Measurements from ENCODE around the gene KMT5C. TPM values are rescaled to one million over a fixed set of nuclear protein-coding genes. Genes with fewer than 3 reads are reported as not detected.

The KMT5C gene
- polyA plus RNA-seq, 2 donors, result 5.0 to 9.4 TPM

DNA sequence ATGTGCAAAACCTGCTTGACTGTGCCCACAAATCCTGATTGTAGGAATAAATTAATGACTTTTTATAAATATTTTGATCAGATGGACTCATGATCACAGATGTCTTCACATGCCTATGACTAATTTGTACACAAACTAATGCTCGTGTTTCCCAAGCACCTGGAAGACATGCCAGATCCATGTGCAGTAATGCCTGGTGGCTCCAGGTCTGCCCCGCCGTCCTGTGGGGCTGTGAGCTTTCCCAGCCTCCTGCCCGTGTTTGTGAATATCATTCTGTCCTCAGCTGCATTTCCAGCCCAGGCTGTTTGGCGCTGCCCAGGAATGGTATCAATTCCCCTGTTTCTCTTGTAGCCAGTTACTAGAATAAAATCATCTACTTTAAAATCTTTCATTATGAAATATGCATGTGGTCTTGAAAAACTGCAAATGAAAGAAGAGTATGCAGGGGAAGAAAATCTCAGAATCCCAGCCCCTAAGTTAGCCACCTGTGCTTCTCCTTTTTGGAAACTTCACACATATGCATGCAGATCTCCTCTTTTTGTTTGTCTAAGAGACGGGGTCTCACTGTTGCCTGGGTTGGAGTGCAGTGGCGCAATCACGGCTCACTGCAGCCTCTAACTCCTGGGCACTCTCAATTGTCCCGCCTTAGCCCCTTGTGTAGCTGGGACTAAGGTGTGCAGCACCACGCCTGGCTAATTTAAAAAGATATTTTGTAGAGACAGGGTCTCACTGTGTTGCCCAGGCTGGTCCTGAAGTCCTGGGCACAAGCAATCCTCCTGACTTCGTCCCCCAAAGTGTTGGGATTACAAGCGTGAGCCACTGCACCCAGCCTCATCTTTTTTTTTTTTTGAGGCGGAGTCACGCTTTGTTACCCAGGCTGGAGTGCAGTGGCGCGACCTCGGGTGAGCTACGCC, 52.3 kb downstream of the KMT5C start:
- Histone ChIP-seq H3K36me3 (ENCODE audit: control insufficient read depth in 2 of 2, insufficient read depth in 2 of 2, low read length in 1 of 2) (peaks cover 14 to 29% of the 10 kb centered on the region in 2 donors), H3K4me1 (ENCODE audit: control insufficient read depth in 2 of 2, insufficient read depth in 2 of 2, low read length in 1 of 2) (peaks cover 13 to 25% of the 10 kb centered on the region in 2 donors), H3K4me3 (ENCODE audit: low read depth in 1 of 2, low read length in 2 of 2) (no peak overlapping the region), H3K9me3 (ENCODE audit: control insufficient read depth in 2 of 2, insufficient read depth in 1 of 2, low read depth in 1 of 2, low read length in 1 of 2) (no peaks in the 10 kb centered on the region), H3K27ac (ENCODE audit: low read depth in 2 of 2, low read length in 1 of 2) (no peak overlapping the region), H3K27me3 (ENCODE audit: control insufficient read depth in 1 of 2, insufficient read depth in 2 of 2, low read length in 2 of 2) (no peaks in the 10 kb centered on the region)
- 72 to 76% methylated on average over 18 of the region's 18 CpGs for WGBS, 2 donors

DNA sequence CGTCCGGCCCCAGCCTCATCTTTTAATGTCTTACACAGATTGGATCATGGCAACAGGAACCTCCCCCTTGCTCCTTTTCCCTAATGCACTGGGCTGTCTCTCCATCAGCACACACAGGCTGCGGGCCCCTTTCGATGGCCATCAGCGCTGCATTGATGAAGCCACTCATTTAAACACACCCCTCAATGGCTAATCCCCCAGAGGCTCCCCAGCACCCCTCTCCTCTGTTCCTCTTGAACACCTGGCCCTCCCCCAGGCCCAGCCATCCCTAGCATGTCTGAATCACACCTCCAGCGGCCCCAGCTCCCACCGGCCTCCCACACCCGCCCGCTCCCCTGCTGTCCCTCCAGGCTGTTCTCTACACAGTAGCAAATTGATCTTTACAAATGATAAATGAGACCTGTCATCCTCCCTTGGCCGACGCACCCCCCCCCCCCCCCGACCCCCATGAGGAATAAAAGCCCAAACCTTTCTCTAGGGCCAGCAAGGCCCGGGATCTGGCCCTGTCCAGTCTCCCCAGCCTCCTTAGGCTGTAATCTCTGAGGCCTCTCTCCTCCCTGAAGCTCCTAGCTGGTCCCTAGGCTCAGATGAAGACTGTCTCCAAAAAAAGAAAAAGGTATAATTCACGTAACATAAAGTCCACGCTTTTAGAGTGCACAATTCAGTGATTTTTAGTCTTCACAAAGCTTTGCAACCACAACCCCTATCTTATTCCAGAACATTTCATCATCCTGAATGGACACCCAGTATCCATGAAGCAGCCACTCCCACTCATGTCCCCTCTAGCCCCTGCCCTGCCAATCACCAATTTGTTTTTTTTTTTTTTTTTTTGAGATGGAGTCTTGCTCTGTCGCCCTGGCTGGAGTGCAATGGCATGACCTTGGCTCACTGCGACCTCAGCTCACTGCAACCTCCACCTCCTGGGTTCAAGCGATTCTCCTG, 53.4 kb downstream of the KMT5C start:
- Histone ChIP-seq H3K4me1 (ENCODE audit: control insufficient read depth in 2 of 2, insufficient read depth in 2 of 2, low read length in 1 of 2) (peaks cover 6 to 15% of the 10 kb centered on the region in 2 donors), H3K27me3 (ENCODE audit: control insufficient read depth in 1 of 2, insufficient read depth in 2 of 2, low read length in 2 of 2) (no peaks in the 10 kb centered on the region), H3K36me3 (ENCODE audit: control insufficient read depth in 2 of 2, insufficient read depth in 2 of 2, low read length in 1 of 2) (peaks cover 8 to 19% of the 10 kb centered on the region in 2 donors), H3K4me3 (ENCODE audit: low read depth in 1 of 2, low read length in 2 of 2) (no peak overlapping the region), H3K9me3 (ENCODE audit: control insufficient read depth in 2 of 2, insufficient read depth in 1 of 2, low read depth in 1 of 2, low read length in 1 of 2) (no peaks in the 10 kb centered on the region), H3K27ac (ENCODE audit: low read depth in 2 of 2, low read length in 1 of 2) (peak overlapping the region in 1 of 2 donors; percentile 15)
- WGBS, 2 donors, result 67 to 69% methylated on average over 18 of the region's 18 CpGs

Other genes starting within 250 kb of the KMT5C start
- gene PPP1R12C, start 222.2 kb upstream of the KMT5C start, polyA plus RNA-seq, result 100 to 1,000 TPM in 1 of 2 donors, 10 to 100 TPM in 1; 77.7 to 100 TPM
- 10 to 100 TPM in 1 of 2 donors, 1 to 10 TPM in 1; 6.1 to 10.9 TPM for gene TNNT1, start 190.7 kb upstream of the KMT5C start, polyA plus RNA-seq
- gene TNNI3, start 182.1 kb upstream of the KMT5C start, polyA plus RNA-seq, result 1 to 10 TPM; 1.0 to 2.6 TPM
- 1 to 10 TPM in 1 of 2 donors, under 1 TPM in 1; 0.44 to 1.1 TPM for gene DNAAF3, start 173.3 kb upstream of the KMT5C start, polyA plus RNA-seq
- gene SYT5, start 159.6 kb upstream of the KMT5C start, polyA plus RNA-seq, result under 1 TPM in 1 of 2 donors, not detected in 1; 0.05 TPM
- gene PTPRH, start 130.4 kb upstream of the KMT5C start, polyA plus RNA-seq, result under 1 TPM; 0.10 to 0.19 TPM
- 1 to 10 TPM; 2.3 to 6.0 TPM for gene TMEM86B, start 111.1 kb upstream of the KMT5C start, polyA plus RNA-seq
- 10 to 100 TPM; 29.8 to 30.6 TPM for gene PPP6R1, start 80.9 kb upstream of the KMT5C start, polyA plus RNA-seq
- gene HSPBP1, start 59.8 kb upstream of the KMT5C start, polyA plus RNA-seq, result 10 to 100 TPM; 30.9 to 44.9 TPM
- gene BRSK1, start 55.9 kb upstream of the KMT5C start, polyA plus RNA-seq, result 1 to 10 TPM in 1 of 2 donors, under 1 TPM in 1; 0.96 to 1.0 TPM
- under 1 TPM in 1 of 2 donors, not detected in 1; 0.12 TPM for gene TMEM150B, start 14.5 kb upstream of the KMT5C start, polyA plus RNA-seq
- gene COX6B2, start 14.8 kb downstream of the KMT5C start, polyA plus RNA-seq, result under 1 TPM; 0.48 to 0.53 TPM
- not detected for gene GARIN5B, start 23.4 kb downstream of the KMT5C start, polyA plus RNA-seq
- gene IL11, start 30.6 kb downstream of the KMT5C start, polyA plus RNA-seq, result under 1 TPM; 0.47 to 0.51 TPM
- gene TMEM190, start 37.0 kb downstream of the KMT5C start, polyA plus RNA-seq, result not detected
- under 1 TPM; 0.49 to 0.98 TPM for gene TMEM238, start 44.4 kb downstream of the KMT5C start, polyA plus RNA-seq
- gene RPL28, start 46.1 kb downstream of the KMT5C start, polyA plus RNA-seq, result 1,000 to 10,000 TPM; 2,179 to 2,435 TPM
- 10 to 100 TPM; 12.8 to 24.1 TPM for gene UBE2S, start 67.9 kb downstream of the KMT5C start, polyA plus RNA-seq
- gene SHISA7, start 103.4 kb downstream of the KMT5C start, polyA plus RNA-seq, result under 1 TPM in 1 of 2 donors, not detected in 1; 0.01 TPM
- gene ISOC2, start 121.8 kb downstream of the KMT5C start, polyA plus RNA-seq, result 10 to 100 TPM; 38.6 to 95.2 TPM
- under 1 TPM in 1 of 2 donors, not detected in 1; 0.04 TPM for gene C19orf85, start 124.9 kb downstream of the KMT5C start, polyA plus RNA-seq
- 1 to 10 TPM; 3.8 to 7.0 TPM for gene ZNF628, start 136.7 kb downstream of the KMT5C start, polyA plus RNA-seq
- 1 to 10 TPM; 4.2 to 6.8 TPM for gene NAT14, start 145.3 kb downstream of the KMT5C start, polyA plus RNA-seq
- gene SSC5D, start 148.6 kb downstream of the KMT5C start, polyA plus RNA-seq, result 1 to 10 TPM in 1 of 2 donors, under 1 TPM in 1; 0.92 to 1.0 TPM
- gene SBK2, start 197.3 kb downstream of the KMT5C start, polyA plus RNA-seq, result not detected
- under 1 TPM; 0.09 to 0.18 TPM for gene SBK3, start 205.7 kb downstream of the KMT5C start, polyA plus RNA-seq
- gene ZNF579, start 241.0 kb downstream of the KMT5C start, polyA plus RNA-seq, result 1 to 10 TPM; 3.4 to 4.4 TPM